ENCODE data around the gene KRTAP9-8. TPM values are rescaled to one million over a fixed set of nuclear protein-coding genes. Genes with fewer than 3 reads are reported as not detected.
"Not testable (repeated sequence)": the region's sequence is repeated elsewhere in the genome, so short reads cannot be mapped to it uniquely, and the experiment has no call there.

Gene KRTAP9-8
- total RNA-seq, 2 experiments from 2014 or later, result not detected

- intact Hi-C loops (cut with micrococcal nuclease; ENCODE audit: unreplicated experiment), result no loop called here
- Histone ChIP-seq H3K27ac (ENCODE audit: low read depth, low read length, poor library complexity, severe bottlenecking) (no peak overlapping the region), H3K4me3 (ENCODE audit: low read depth, low read length, poor library complexity, severe bottlenecking) (no peak overlapping the region)
Observed at GRCh38 chr17:41231731-41232130, 6.1 kb upstream of the KRTAP9-8 start.

GRCh38 chr17:41232399-41233105 is 5.2 kb upstream of the KRTAP9-8 start, which contains the start of gene KRTAP9-3:
Gene KRTAP9-3 (plus strand): TSS chr17:41232449. CDS start chr17:41232502, 53 bp downstream.
- H2AFZ ChIP-seq (ENCODE audit: low read length); H3K4me3 ChIP-seq (ENCODE audit: low read depth, low read length, poor library complexity, severe bottlenecking); H3K27ac ChIP-seq (ENCODE audit: low read depth, low read length, poor library complexity, severe bottlenecking); H3K79me2 ChIP-seq (ENCODE audit: insufficient read depth, low read depth, low read length); CTCF ChIA-PET (ENCODE audit: unreplicated experiment); H3K9me3 ChIP-seq (ENCODE audit: low read length); H3K9me2 ChIP-seq (ENCODE audit: insufficient read depth, low read length); H3K4me1 ChIP-seq (ENCODE audit: insufficient read depth, low read length, poor library complexity, severe bottlenecking); BruUV-seq (replicated peaks); H3K36me3 ChIP-seq (ENCODE audit: insufficient read depth, low read length); DNase-seq (ENCODE audit: low spot score); H3K4me2 ChIP-seq (ENCODE audit: low read length); intact Hi-C loops (cut with micrococcal nuclease; ENCODE audit: unreplicated experiment); POLR2A ChIA-PET; H4K20me1 ChIP-seq (ENCODE audit: insufficient read depth, low read length): not testable (repeated sequence)

More at GRCh38 chr17:41231731-41232130, 6.1 kb upstream of the KRTAP9-8 start:
- H3K4me1 ChIP-seq (ENCODE audit: insufficient read depth, low read length, poor library complexity, severe bottlenecking), result no peaks in the 10 kb centered on the region
- no peaks in the 10 kb centered on the region for H4K20me1 ChIP-seq (ENCODE audit: insufficient read depth, low read length)
- POLR2A ChIA-PET, result no interaction called here
- TF ChIP-seq CTCF (conservative IDR thresholded peaks at IDR 0.05; ENCODE audit: low read length) (no peak), EZH2phosphoT487 (IDR thresholded peaks at IDR 0.05; ENCODE audit: borderline replicate concordance, low read depth, low read length) (no peak)
- no peak overlapping the region for H2AFZ ChIP-seq (ENCODE audit: low read length)
- H3K9me2 ChIP-seq (ENCODE audit: insufficient read depth, low read length), result no peaks in the 10 kb centered on the region
- no peak overlapping the region for H3K4me2 ChIP-seq (ENCODE audit: low read length)
- BruUV-seq (replicated peaks), result no TSS peak
- H3K79me2 ChIP-seq (ENCODE audit: insufficient read depth, low read depth, low read length), result no peaks in the 10 kb centered on the region
- CTCF ChIA-PET (ENCODE audit: unreplicated experiment), result no interaction called here
- DNase-seq (ENCODE audit: low spot score), result no peak
- H3K9me3 ChIP-seq (ENCODE audit: low read length), result no peaks in the 10 kb centered on the region
- H3K36me3 ChIP-seq (ENCODE audit: insufficient read depth, low read length), result no peaks in the 10 kb centered on the region

GRCh38 chr17:41237116-41237515 is 683 bp upstream of the KRTAP9-8 start:
- intact Hi-C loops (cut with micrococcal nuclease; ENCODE audit: unreplicated experiment); H2AFZ ChIP-seq (ENCODE audit: low read length); BruUV-seq (replicated peaks); H3K79me2 ChIP-seq (ENCODE audit: insufficient read depth, low read depth, low read length); H3K9me2 ChIP-seq (ENCODE audit: insufficient read depth, low read length); H3K4me1 ChIP-seq (ENCODE audit: insufficient read depth, low read length, poor library complexity, severe bottlenecking); POLR2A ChIA-PET; H4K20me1 ChIP-seq (ENCODE audit: insufficient read depth, low read length); H3K4me2 ChIP-seq (ENCODE audit: low read length); DNase-seq (ENCODE audit: low spot score); H3K36me3 ChIP-seq (ENCODE audit: insufficient read depth, low read length); CTCF ChIA-PET (ENCODE audit: unreplicated experiment); H3K27ac ChIP-seq (ENCODE audit: low read depth, low read length, poor library complexity, severe bottlenecking); H3K9me3 ChIP-seq (ENCODE audit: low read length); H3K4me3 ChIP-seq (ENCODE audit: low read depth, low read length, poor library complexity, severe bottlenecking): not testable (repeated sequence)

- H3K27ac ChIP-seq (ENCODE audit: low read depth, low read length, poor library complexity, severe bottlenecking); H3K36me3 ChIP-seq (ENCODE audit: insufficient read depth, low read length); H3K9me2 ChIP-seq (ENCODE audit: insufficient read depth, low read length); H2AFZ ChIP-seq (ENCODE audit: low read length); H3K79me2 ChIP-seq (ENCODE audit: insufficient read depth, low read depth, low read length); H3K4me1 ChIP-seq (ENCODE audit: insufficient read depth, low read length, poor library complexity, severe bottlenecking); H3K9me3 ChIP-seq (ENCODE audit: low read length); BruUV-seq (replicated peaks); H3K4me3 ChIP-seq (ENCODE audit: low read depth, low read length, poor library complexity, severe bottlenecking); H4K20me1 ChIP-seq (ENCODE audit: insufficient read depth, low read length); CTCF ChIA-PET (ENCODE audit: unreplicated experiment); POLR2A ChIA-PET; DNase-seq (ENCODE audit: low spot score); H3K4me2 ChIP-seq (ENCODE audit: low read length); intact Hi-C loops (cut with micrococcal nuclease; ENCODE audit: unreplicated experiment): not testable (repeated sequence)
Observed at GRCh38 chr17:41246995-41247787, 9.4 kb downstream of the KRTAP9-8 start.

- POLR2A ChIA-PET; H3K27ac ChIP-seq (ENCODE audit: low read depth, low read length, poor library complexity, severe bottlenecking); H3K9me2 ChIP-seq (ENCODE audit: insufficient read depth, low read length); H4K20me1 ChIP-seq (ENCODE audit: insufficient read depth, low read length); H3K79me2 ChIP-seq (ENCODE audit: insufficient read depth, low read depth, low read length); intact Hi-C loops (cut with micrococcal nuclease; ENCODE audit: unreplicated experiment); H3K36me3 ChIP-seq (ENCODE audit: insufficient read depth, low read length); H3K4me1 ChIP-seq (ENCODE audit: insufficient read depth, low read length, poor library complexity, severe bottlenecking); H3K4me2 ChIP-seq (ENCODE audit: low read length); CTCF ChIA-PET (ENCODE audit: unreplicated experiment); BruUV-seq (replicated peaks); H2AFZ ChIP-seq (ENCODE audit: low read length); H3K9me3 ChIP-seq (ENCODE audit: low read length); H3K4me3 ChIP-seq (ENCODE audit: low read depth, low read length, poor library complexity, severe bottlenecking); DNase-seq (ENCODE audit: low spot score): not testable (repeated sequence)
Observed at GRCh38 chr17:41249637-41250240, 11.9 kb downstream of the KRTAP9-8 start, which contains the start of gene KRTAP9-4. Gene KRTAP9-4 (plus strand): TSS chr17:41249687. CDS start chr17:41249721, 34 bp downstream.
